GM10266 (cell line): Measurements from ENCODE around the gene TEDC1.

ENCODE experiments used
- DNase-seq: peaks from one replicate; pipeline ENCODE4 v3.0.0; 2012; ENCODE audit errors: extremely low spot score
- TF ChIP-seq, protein P1 (sequence below): IDR thresholded peaks from 2 replicates; pipeline ENCODE4 v1.5.1; 2012; ENCODE audit warnings: mild to moderate bottlenecking, low read depth; ENCODE audit not compliant: control insufficient read depth, insufficient read depth; ENCODE audit errors: missing control alignments

The TEDC1 gene

DNA sequence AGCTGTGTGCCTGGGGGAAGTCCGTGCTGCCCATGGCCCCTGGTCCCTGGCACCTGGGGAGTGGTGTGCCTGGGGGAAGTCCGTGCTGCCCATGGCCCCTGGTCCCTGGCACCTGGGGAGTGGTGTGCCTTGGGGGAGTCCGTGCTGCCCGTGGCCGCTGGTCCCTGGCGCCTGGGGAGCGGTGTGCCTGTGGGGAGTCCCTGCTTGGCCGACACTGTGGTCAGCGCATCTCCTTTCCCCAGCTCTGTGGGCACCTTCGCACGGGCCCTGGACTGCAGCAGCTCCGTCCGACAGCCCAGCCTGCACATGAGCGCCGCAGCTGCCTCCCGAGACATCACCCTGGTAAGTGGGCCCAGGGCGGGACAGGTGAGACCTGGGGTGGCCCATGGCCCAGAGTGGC, 30.9 kb upstream of the TEDC1 start:
- TF ChIP-seq, protein P1, sequence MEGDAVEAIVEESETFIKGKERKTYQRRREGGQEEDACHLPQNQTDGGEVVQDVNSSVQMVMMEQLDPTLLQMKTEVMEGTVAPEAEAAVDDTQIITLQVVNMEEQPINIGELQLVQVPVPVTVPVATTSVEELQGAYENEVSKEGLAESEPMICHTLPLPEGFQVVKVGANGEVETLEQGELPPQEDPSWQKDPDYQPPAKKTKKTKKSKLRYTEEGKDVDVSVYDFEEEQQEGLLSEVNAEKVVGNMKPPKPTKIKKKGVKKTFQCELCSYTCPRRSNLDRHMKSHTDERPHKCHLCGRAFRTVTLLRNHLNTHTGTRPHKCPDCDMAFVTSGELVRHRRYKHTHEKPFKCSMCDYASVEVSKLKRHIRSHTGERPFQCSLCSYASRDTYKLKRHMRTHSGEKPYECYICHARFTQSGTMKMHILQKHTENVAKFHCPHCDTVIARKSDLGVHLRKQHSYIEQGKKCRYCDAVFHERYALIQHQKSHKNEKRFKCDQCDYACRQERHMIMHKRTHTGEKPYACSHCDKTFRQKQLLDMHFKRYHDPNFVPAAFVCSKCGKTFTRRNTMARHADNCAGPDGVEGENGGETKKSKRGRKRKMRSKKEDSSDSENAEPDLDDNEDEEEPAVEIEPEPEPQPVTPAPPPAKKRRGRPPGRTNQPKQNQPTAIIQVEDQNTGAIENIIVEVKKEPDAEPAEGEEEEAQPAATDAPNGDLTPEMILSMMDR: no peak
- no peak for DNase-seq

DNA sequence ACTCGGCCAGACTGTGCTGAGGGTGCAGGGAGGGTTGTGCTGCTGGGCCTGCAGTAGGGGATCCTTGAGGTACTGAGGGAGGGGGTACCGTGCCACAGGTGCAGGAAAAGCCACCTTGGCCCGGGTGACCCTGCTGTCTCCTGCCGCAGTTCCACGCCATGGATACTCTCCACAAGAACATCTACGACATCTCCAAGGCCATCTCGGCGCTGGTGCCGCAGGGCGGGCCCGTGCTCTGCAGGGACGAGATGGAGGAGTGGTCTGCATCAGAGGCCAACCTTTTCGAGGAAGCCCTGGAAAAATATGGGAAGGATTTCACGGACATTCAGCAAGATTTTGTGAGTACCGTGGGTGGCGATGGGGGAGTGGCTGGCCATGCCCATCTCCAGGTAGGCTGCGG, 30.4 kb upstream of the TEDC1 start:
- TF ChIP-seq, protein P1: no peak
- no peak for DNase-seq

DNA sequence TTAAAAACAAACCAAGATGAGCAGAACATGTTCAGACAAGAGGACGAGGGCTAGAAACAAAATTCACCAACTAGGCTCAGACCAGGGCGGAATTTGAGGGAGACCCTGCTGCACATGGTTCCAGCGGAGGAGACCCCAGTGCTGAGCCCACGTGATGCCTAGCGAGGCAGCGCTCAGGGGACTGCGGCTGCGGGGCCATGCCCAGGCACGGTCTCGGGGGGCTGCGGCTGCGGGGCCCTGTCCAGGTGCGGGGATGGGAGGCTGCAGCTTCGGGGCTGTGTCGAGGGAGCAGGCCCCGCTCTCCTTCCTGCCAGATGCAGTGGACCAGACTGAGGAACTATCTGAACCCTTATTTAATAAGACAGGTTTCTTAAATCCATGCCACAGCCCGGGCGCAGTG, 29.1 kb upstream of the TEDC1 start:
- TF ChIP-seq, protein P1: no peak

DNA sequence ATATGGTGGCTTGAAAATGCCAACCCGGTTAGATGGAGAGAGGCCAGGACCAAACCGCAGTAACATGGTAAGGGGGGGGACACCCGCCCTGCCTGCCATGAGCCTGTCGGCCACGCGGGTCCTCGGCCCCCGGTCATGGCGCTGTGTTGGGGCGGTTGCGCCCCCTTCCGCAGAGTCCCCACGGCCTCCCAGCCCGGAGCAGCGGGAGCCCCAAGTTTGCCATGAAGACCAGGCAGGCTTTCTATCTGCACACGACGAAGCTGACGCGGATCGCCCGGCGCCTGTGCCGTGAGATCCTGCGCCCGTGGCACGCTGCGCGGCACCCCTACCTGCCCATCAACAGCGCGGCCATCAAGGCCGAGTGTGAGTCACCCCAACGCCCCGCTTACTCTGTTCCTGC, 26.5 kb upstream of the TEDC1 start:
- no peak for DNase-seq
- TF ChIP-seq, protein P1: no peak

More for the DNA sequence above, 29.1 kb upstream of the TEDC1 start:
- DNase-seq: no peak

DNA sequence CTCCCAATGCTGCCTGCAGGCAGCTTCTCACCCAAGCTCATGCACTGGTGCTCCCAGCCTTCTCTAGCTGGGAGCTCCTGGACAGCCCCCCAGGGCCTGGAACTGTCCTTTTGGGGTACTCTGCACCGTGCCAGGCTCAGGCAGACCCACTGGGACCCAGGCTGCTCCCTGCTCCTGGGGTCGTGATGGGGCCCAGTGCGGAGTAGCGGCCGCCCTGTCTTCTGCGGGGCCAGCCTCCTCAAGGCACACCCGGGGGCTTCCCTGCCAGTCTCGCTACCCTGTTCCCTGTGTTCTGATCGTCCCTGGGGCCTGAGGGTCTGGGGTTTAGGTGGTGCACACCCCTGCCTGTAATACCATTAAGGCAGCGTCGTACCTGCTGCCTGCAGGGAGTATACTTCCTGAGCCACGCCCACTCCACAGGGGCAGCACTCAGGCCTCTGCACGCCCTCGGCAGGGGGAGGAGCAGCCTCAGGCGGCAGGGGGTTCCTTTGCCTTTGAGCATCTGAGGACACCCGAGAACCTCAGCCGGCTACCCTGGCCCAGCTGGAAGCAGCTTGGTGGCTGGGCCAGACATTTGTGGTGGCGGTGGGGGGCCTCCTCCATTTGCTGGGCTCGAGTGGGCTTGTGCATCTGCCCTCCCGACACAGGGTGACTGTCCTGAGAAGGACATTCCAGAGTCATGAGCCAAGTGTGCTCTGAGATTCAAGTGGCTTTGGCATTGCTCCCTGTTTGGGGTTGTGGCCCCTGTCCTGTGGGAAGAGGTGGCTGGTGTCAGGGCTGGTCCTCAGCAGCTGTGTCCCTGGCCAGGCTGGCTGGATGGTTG, 25.6 kb upstream of the TEDC1 start:
- DNase-seq: no peak
- TF ChIP-seq, protein P1: no peak

DNA sequence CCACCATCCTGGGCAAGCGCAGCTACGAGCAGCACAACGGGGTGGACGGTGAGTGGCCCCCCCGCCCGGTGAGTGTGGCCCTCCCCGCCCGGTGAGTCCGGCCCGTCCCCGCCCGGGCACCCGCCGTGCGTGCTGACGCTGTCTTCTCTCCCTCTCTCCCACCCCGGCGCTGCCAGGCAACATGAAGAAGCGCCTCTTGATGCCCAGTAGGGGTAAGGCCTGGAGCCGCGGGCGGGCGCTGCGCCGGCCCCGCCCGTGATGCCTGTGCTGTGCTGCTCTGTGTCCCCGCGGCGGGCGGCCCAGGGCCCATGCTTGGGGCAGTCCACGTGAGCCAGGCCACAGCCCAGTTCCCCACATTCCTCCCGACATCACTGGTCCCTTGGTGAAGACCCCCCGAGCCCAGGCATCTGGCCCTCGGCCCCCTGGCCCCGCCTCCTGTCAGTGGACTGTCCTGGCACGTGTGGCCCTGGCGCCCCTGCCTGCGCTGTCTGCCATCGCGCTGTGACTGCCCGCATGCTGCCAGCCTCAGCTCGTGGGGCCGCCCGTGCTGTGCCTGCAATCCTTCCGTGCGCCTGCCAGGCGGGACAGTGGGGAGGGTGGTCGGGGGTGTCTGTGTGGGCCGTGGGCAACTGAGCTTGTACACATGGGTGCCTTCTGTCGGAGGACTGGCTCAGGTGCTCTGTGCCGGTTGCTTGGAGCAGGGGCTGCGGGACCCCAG, 24.4 kb upstream of the TEDC1 start:
- DNase-seq: no peak
- TF ChIP-seq, protein P1: no peak

DNA sequence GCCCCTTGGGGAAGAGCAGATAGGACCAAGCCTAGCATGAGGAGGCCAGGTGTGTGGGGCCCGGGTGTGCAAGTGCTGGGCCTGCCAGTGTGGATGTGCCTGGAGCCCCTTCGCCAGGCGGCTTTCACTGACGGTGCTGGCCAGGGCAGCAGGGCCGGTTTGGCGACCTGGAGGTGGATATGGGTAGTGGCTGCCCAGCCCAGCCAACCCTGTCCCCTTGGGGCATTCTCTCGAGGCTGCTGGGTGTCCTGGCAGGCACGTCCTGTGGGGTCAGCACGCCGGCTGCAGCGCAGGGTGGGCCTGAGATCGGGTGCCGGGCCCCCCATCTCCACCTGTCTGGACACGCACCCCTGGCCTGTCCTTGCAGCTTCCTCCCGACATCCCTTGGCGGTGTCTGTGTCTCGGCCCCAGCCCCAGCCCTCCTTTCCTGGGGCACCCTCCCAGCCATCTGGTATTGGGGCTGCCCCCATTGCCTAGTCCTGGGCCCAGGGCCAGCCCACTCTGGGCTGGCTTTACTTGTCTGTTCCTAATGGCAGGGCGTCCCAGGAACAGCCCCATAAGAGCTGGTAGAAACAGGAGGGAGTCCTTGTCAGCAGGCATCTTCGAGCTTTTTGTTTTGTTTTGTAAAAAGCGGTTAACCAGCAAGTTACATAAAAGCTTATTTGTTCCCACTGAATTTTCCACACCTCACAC, 23.7 kb upstream of the TEDC1 start:
- TF ChIP-seq, protein P1: no peak
- DNase-seq: no peak
